Upper lobe of left lung (tissue), 6 donors: ENCODE data around the gene BACE2. TPM values are rescaled to one million over a fixed set of nuclear protein-coding genes. Genes with fewer than 3 reads are reported as not detected.

Experiments used
- ATAC-seq, 2 donors: fragments of 200-7000 bp; cut with Tn5 transposase; one replicate each; pipeline ENCODE4 v1.9.1; 2022; ENCODE audit warnings: mild to moderate bottlenecking in 2 of 2, moderate library complexity in 2 of 2; ENCODE audit not compliant: low FRiP score in 2 of 2
- DNase-seq, 2 donors: peaks; one replicate each; pipeline ENCODE4 v3.0.0-alpha.2; 2019 to 2020
- H3K27ac ChIP-seq, 4 donors: fragments of 200-600 bp; sonication (generic); one replicate each; pipeline ENCODE4 v1.5.1; 2016 to 2019
- H3K27me3 ChIP-seq, 4 donors: fragments of 200-600 bp; sonication (generic); one replicate each; pipeline ENCODE4 v1.5.1; 2017 to 2019
- H3K36me3 ChIP-seq, 4 donors: fragments of 200-600 bp; sonication (generic); one replicate each; pipeline ENCODE4 v1.5.1; 2016 to 2019
- H3K4me1 ChIP-seq, 4 donors: fragments of 200-600 bp; sonication (generic); one replicate each; pipeline ENCODE4 v1.5.1; 2018 to 2019
- H3K4me3 ChIP-seq, 4 donors: fragments of 200-600 bp; sonication (generic); one replicate each; pipeline ENCODE4 v1.5.1; 2017 to 2019; ENCODE audit warnings: mild to moderate bottlenecking in 2 of 4, moderate library complexity in 1 of 4
- H3K9me3 ChIP-seq, 4 donors: fragments of 200-600 bp; sonication (generic); one replicate each; pipeline ENCODE4 v1.5.1; 2018 to 2019
- CTCF ChIP-seq, 6 experiments: fragments of 450-650 bp in 4 of 6; fragments of 200-600 bp in 2 of 6; sonication (generic) in 2 of 6; IDR thresholded peaks; one replicate each; pipeline ENCODE4 v1.5.1; 2016 to 2019; ENCODE audit warnings: antibody characterized with exemption in 6 of 6
- EP300 ChIP-seq, 4 donors: sonication (generic); formaldehyde crosslinking; IDR thresholded peaks; one replicate each; pipeline ENCODE4 v1.5.1; 2017; ENCODE audit warnings: antibody characterized with exemption in 4 of 4, control low read depth in 2 of 4
- POLR2A ChIP-seq, 4 donors: fragments of 450-650 bp; IDR thresholded peaks; one replicate each; pipeline ENCODE4 v1.5.1; 2016 to 2017; ENCODE audit warnings: antibody characterized with exemption in 4 of 4, mild to moderate bottlenecking in 2 of 4
- POLR2AphosphoS5 ChIP-seq, 2 donors: sonication (generic); formaldehyde crosslinking; IDR thresholded peaks; one replicate each; pipeline ENCODE4 v1.5.1; 2017; ENCODE audit warnings: antibody characterized with exemption in 2 of 2
- WGBS, 2 donors: methylation state at CpG; one replicate each; pipeline ENCODE4 v1.1.5; 2017 to 2018; 5-methylcytosine and 5-hydroxymethylcytosine counted together
- total RNA-seq, 6 donors: library from RNA; depleted of rRNA in 4 of 6; stranded (reverse); fragments of >200 nt in 4 of 6; gene quantifications; one replicate each; pipeline versions ENCODE4 v1.1.0 to v1.2.1, GENCODE V29; 2016 to 2021
- donor health status: DM: no; HTN: no; CAD: no; lungs with moderate emphysema.
- donor health status: DM: no; HTN: yes; CAD: no; lungs with severe emphysema.

The BACE2 gene
- total RNA-seq, 6 donors from 2014 or later: 15.1 to 43.0 (median 26.3) TPM

GRCh38 chr21:41199588-41199987 lies 31.6 kb downstream of the BACE2 start:
- DNase-seq: no peak

GRCh38 chr21:41201385-41201784 lies 33.4 kb downstream of the BACE2 start:
- TF ChIP-seq POLR2AphosphoS5 (IDR thresholded peaks at IDR 0.05): no peak
- no peak for TF ChIP-seq EP300 (IDR thresholded peaks at IDR 0.05)
- TF ChIP-seq POLR2A (IDR thresholded peaks at IDR 0.05): no peak
- TF ChIP-seq CTCF (IDR thresholded peaks at IDR 0.05): no peak
- no peak for ATAC-seq
- Histone ChIP-seq H3K27ac (no peak overlapping the region), H3K9me3 (no peaks in the 10 kb centered on the region), H3K4me1 (no peaks in the 10 kb centered on the region), H3K27me3 (no peaks in the 10 kb centered on the region), H3K36me3 (no peaks in the 10 kb centered on the region), H3K4me3 (no peak overlapping the region)
- DNase-seq: no peak
- WGBS, 2 donors: 84 to 91% methylated on average over 5 of the region's 5 CpGs

More at GRCh38 chr21:41199588-41199987, 31.6 kb downstream of the BACE2 start:
- 90 to 94% methylated on average over 10 of the region's 10 CpGs for WGBS, 2 donors
- no peak for ATAC-seq
- Histone ChIP-seq H3K4me1 (no peaks in the 10 kb centered on the region), H3K27ac (no peak overlapping the region), H3K36me3 (no peaks in the 10 kb centered on the region), H3K9me3 (no peaks in the 10 kb centered on the region), H3K27me3 (no peaks in the 10 kb centered on the region), H3K4me3 (no peak overlapping the region)
- TF ChIP-seq CTCF (IDR thresholded peaks at IDR 0.05) (no peak), EP300 (IDR thresholded peaks at IDR 0.05) (no peak), POLR2AphosphoS5 (IDR thresholded peaks at IDR 0.05) (no peak), POLR2A (IDR thresholded peaks at IDR 0.05) (no peak)

GRCh38 chr21:41204736-41205135 lies 36.8 kb downstream of the BACE2 start:
- no peaks in the 10 kb centered on the region for H3K9me3 ChIP-seq
- H3K4me1 ChIP-seq: peaks cover 0 to 8% (median 1%) of the 10 kb centered on the region in 4 donors
- H3K27me3 ChIP-seq: no peaks in the 10 kb centered on the region
- DNase-seq: no peak
- ATAC-seq: no peak
- no peaks in the 10 kb centered on the region for H3K36me3 ChIP-seq
- H3K27ac ChIP-seq: no peak overlapping the region
- no peak overlapping the region for H3K4me3 ChIP-seq
- TF ChIP-seq CTCF (IDR thresholded peaks at IDR 0.05): no peak
- TF ChIP-seq POLR2A (IDR thresholded peaks at IDR 0.05): no peak
- no peak for TF ChIP-seq EP300 (IDR thresholded peaks at IDR 0.05)
- no peak for TF ChIP-seq POLR2AphosphoS5 (IDR thresholded peaks at IDR 0.05)
- WGBS, 2 donors: 87 to 96% methylated on average over 3 of the region's 3 CpGs

GRCh38 chr21:41207401-41208375 lies 39.7 kb downstream of the BACE2 start:
- H3K27me3 ChIP-seq: no peaks in the 10 kb centered on the region
- 81% methylated on average over 9 to 16 of the region's 17 CpGs for WGBS, 2 donors
- H3K4me3 ChIP-seq: no peak overlapping the region
- DNase-seq (no peak), ATAC-seq (peak; percentile 28 to 31)
- no peaks in the 10 kb centered on the region for H3K9me3 ChIP-seq
- TF ChIP-seq CTCF (IDR thresholded peaks at IDR 0.05): no peak
- no peak for TF ChIP-seq POLR2A (IDR thresholded peaks at IDR 0.05)
- TF ChIP-seq POLR2AphosphoS5 (IDR thresholded peaks at IDR 0.05): no peak
- peak overlapping the region in 1 of 4 donors; percentile 58 for H3K27ac ChIP-seq
- no peaks in the 10 kb centered on the region for H3K36me3 ChIP-seq
- H3K4me1 ChIP-seq: peaks cover 0 to 8% (median 1%) of the 10 kb centered on the region in 4 donors
